ENCODE data around the gene KCTD17.

DNA sequence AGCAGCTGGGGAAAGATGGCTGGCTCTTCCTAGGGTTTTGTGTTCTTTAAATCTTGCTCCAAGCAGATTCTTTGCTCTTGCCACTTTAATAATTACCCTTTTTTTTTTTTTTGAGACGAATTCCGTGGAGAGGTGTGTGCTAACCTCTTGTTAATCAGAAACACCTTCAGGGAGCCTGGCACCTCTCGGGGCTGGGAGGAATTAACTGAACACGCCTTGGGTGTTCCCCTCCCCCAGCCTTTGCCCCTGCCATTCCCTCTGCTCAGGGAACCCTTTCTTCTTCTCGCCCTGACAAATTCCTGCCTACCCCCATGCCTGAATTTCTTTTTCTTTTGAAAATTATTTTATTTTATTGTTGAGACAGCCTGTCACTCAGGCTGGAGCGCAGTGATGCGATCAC is 40.5 kb downstream of the KCTD17 start:
- TF ChIP-seq POLR2AphosphoS5 (IDR thresholded peaks at IDR 0.05; ENCODE audit: low read depth, low read length), result no peak
- no peak for TF ChIP-seq POLR2A (IDR thresholded peaks at IDR 0.05; ENCODE audit: low read depth, low read length)
- TF ChIP-seq SPI1 (IDR thresholded peaks at IDR 0.05; ENCODE audit: low read depth, low read length), result no peak

Data from GM12891 (cell line).